AG04449 (cell line): ENCODE measurements around the gene FCHSD2.
A peak's percentile ranks its signal among the peaks of the same experiment; 100 is the strongest.

Source experiments
- CTCF ChIA-PET: fragments of 350-600 bp; formaldehyde crosslinking; extraction: SDS; loops from one replicate; lab custom pipeline; 2021; ENCODE audit warnings: antibody characterized with exemption; lab: Yijun Ruan, JAX
- POLR2A ChIA-PET: fragments of 400-600, 350-600 bp; formaldehyde crosslinking; extraction: SDS; loops from one replicate; lab custom pipeline; 2020; ENCODE audit warnings: antibody characterized with exemption, inconsistent platforms; lab: Yijun Ruan, JAX
- DNase-seq: peaks from one replicate; pipeline ENCODE4 v3.0.0-alpha.2; 2010; ENCODE audit warnings: low read depth, low spot score
- H3K4me3 ChIP-seq: 2 replicates; pipeline ENCODE4 v1.5.1; 2011; ENCODE audit warnings: low read depth, mild to moderate bottlenecking, control low read depth, low read length
- CTCF ChIP-seq: IDR thresholded peaks from one replicate; pipeline ENCODE4 v1.5.1; 2011; ENCODE audit warnings: mild to moderate bottlenecking, moderate library complexity, low read length, control low read depth, inconsistent platforms; ENCODE audit not compliant: insufficient read depth; ENCODE audit errors: missing control alignments

Gene FCHSD2

GRCh38 chr11:72832301-72833082 is 309.6 kb downstream of the FCHSD2 start:
- no peak overlapping the region for H3K4me3 ChIP-seq
- no peak for DNase-seq
- ChIA-PET CTCF (interaction anchor here (0.6 to 11.3 kb wide), 40 partner anchors 8 to 460 kb away, joined by 3 to 324 read pairs (median 4); partner anchors contain the start of gene STARD10), POLR2A (interaction anchor here (0.6 to 1.4 kb wide), 4 partner anchors 107 to 346 kb away, joined by 3 to 4 read pairs (median 3); partner anchors contain the start of gene FCHSD2)
- no peak for TF ChIP-seq CTCF

GRCh38 chr11:72831521-72832300 is 310.4 kb downstream of the FCHSD2 start:
- POLR2A ChIA-PET = interaction anchor here (0.6 to 1.4 kb wide), 4 partner anchors 106 to 346 kb away, joined by 3 to 4 read pairs (median 3); partner anchors contain the start of gene FCHSD2
- no peak for DNase-seq
- TF ChIP-seq CTCF = peak; percentile 97
- CTCF ChIA-PET = interaction anchor here (0.6 to 11.3 kb wide), 43 partner anchors 9 to 460 kb away, joined by 3 to 324 read pairs (median 4); partner anchors contain the start of gene STARD10
- no peak overlapping the region for H3K4me3 ChIP-seq

- ChIA-PET CTCF (interaction anchor here (1.2 to 11.3 kb wide), 12 partner anchors 10 to 459 kb away, joined by 3 to 324 read pairs (median 34); no protein-coding TSS in a partner anchor), POLR2A (interaction anchor here (0.5 to 0.7 kb wide), 2 partner anchors 281 to 415 kb away, joined by 3 read pairs; no protein-coding TSS in a partner anchor)
- DNase-seq = no peak
- H3K4me3 ChIP-seq = no peak overlapping the region
- TF ChIP-seq CTCF = no peak
These were observed 312.1 kb downstream of the FCHSD2 start for GRCh38 chr11:72829884-72830533.

- H3K4me3 ChIP-seq = no peak overlapping the region
- CTCF ChIA-PET = interaction anchor here (0.7 to 11.3 kb wide), 10 partner anchors 11 to 415 kb away, joined by 3 to 324 read pairs (median 24); no protein-coding TSS in a partner anchor
These were observed 312.9 kb downstream of the FCHSD2 start for GRCh38 chr11:72829178-72829577.

GRCh38 chr11:72828692-72829101 is 313.4 kb downstream of the FCHSD2 start:
- ChIA-PET CTCF (interaction anchor here (0.7 to 11.3 kb wide), 14 partner anchors 8 to 415 kb away, joined by 3 to 324 read pairs (median 6); no protein-coding TSS in a partner anchor), POLR2A (no interaction called here)
- no peak for DNase-seq
- no peak overlapping the region for H3K4me3 ChIP-seq
- TF ChIP-seq CTCF = no peak

More at GRCh38 chr11:72829178-72829577, 312.9 kb downstream of the FCHSD2 start:
- no peak for TF ChIP-seq CTCF
- POLR2A ChIA-PET = no interaction called here
- DNase-seq = no peak
